ENCODE results near the gene DACH1.

Gene DACH1

DNA sequence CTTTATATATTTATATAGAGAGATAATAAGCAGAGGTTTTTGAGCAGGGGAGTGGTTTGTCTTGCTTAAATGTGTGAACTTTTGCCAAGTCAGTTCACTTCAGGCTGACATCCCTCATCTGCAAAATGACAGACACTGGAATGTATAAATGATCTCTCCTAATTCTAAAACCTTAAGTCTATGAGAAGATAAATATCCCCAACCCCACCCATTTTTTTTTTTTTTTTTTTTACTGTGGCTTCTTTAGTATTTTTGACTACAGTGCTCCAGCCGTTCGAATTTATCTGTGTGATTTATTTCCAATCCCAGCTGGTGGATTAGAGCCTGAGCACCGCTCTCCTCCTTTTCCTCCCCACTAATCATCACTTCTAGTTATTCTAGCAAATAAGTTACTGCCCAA lies 234.8 kb downstream of the DACH1 start:
- no peak for DNase-seq (ENCODE audit: low read depth in 2 of 3, low spot score in 2 of 3)

DNA sequence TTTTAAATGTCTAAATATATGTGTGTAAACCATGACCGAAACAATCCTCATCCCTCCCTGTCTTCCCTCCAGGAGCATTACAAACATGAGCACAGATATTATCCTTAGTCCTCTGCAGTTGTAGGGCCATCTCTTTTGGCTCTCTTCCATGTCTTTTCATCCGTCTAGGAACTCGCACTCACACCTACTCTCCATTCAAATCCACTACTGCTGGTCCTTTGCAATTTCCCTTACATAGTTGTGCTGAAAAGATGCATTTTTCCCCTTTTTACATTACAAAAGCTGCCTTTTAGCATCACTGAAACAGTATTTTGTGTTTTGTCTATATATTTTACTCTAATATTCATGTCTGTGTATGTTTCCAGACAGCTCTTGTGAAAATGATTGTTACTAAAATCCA lies 237.8 kb downstream of the DACH1 start:
- DNase-seq (ENCODE audit: low read depth in 2 of 3, low spot score in 2 of 3) = no peak

DNA sequence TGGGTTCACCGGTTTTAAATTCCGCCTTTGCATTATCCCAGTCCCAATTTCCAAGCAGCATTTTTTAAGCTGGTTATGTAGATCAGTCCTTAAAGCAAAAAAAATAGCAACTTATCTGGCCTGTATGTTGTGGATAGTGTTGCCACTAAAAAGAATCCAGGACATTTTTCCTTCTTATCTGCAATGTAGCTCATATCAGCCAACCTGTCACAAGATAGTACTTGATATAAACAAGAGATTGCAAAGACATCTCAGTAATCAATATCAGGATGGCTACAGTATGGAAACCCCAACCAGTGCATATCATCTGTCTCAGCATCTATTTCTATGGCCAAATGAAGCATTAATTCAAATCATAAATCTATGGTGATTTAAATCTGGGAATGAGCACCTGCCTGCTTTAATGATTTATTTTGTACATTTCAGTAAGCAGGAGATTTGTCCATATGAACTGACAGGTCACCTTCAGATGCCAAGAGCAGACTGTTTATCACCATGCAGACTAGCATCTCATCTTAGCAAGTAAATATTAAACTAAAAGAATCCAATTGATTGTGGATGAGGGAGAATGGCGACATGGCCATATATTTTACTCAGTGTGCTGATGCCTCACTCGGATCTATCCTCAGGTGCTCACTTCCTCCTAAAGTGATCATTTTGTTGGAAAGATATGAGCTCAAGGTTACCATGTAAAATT lies 240.4 kb downstream of the DACH1 start:
- DNase-seq (ENCODE audit: low read depth in 2 of 3, low spot score in 2 of 3) = no peak

DNA sequence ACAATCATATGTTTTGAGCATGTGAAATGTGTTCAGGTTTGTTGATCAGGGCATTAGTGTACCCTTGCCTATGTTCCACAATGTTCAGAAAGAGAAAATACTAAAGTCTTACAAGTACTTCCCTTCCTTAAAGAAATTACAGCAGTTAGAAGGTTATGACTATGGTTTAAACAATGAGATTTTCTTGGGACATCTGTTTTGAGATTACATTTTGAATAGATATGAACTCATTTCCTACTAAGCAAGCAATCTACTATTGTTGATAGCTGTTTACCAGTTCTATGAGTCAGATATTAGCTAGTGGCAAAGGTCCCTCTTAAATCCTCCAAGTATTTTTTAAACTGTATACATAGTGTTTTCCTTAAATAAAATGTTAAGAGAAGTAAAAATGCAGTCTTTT lies 241.3 kb downstream of the DACH1 start:
- DNase-seq (ENCODE audit: low read depth in 2 of 3, low spot score in 2 of 3) = no peak

DNA sequence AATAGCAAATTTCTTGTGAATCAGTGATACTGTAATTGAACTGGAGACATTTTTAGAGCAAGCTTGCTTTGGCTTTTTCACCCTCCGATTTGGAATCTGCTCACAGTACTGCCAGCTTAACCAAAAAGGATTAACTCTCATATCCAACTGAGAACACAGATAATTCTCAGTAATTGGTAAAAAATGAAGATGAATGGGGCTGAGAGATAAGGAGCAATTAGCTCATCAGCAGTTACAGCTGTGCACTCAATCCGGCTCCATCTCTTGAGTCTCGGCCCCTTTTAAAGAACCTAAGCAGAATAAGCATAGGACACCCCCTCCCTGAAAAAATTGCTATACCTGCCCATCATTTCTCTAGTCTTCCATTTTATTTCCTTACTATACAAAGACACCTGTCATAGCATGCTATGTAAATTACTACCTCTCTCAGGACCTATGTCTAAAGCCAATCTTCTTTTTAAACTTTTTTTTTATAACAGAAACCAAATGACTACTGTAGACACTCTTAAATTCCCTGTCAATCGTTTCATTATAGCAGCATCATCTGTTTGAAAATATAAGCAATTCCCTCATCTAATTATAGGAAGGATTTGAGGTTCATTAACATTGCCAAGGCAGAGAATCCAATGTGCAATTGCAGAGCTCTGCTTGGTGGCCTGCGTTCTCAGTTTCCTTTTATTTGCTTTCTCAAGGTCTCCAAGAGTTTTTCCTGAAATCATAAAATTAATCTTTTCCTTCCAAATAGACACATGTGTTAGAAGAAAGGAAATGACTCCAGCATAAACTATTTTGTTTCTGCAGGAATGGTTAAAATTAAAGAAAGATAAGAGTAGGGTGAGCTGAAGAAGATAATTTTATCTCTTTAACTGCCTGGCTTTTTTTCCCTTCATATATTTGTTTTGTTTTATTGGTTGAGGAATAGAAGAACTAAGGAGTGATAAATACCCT lies 242.1 kb downstream of the DACH1 start:
- DNase-seq (ENCODE audit: low read depth in 2 of 3, low spot score in 2 of 3) = no peak

DNA sequence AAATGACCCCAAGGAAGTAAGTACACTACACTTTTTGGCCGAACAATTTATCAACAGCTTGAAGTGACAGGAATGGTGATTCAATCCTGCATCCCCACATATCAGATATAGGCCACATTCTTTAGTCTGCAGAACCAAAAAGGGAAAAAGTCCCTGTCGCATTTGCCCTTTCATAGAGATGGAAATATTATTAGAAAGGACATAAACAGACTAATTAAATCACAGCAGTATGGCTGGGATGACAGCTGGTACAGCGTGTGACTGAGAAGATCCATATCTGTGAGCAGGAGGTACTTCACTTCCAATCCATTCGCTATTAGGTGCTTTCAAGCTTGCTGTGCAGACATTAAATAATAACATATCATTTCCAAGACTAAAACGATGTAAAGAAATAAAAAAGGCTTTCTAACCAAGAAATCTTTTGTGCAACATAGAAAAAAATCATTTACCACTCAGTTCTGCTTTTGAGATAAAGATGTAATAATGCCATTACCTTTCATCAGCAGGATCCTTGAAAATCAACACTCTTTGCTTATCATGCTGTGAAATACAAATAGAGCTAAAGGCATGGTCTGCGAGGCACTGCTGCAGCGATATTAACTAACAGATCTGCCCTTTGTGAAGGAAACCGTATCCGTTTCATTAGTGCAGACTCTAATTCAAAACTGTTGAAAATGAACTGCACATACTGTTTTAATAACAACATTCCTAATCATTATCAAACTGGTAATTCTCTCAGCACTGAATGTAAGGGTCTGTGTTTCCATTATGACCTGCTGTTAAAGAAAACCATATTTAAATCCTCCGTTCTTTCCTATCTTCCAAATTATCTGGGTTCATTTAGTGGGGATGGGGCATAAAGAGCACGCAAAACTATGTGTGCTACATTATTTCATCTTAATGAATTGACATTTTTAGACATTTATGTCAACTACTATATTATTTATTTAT lies 245.6 kb downstream of the DACH1 start:
- no peak for DNase-seq (ENCODE audit: low read depth in 2 of 3, low spot score in 2 of 3)

DNA sequence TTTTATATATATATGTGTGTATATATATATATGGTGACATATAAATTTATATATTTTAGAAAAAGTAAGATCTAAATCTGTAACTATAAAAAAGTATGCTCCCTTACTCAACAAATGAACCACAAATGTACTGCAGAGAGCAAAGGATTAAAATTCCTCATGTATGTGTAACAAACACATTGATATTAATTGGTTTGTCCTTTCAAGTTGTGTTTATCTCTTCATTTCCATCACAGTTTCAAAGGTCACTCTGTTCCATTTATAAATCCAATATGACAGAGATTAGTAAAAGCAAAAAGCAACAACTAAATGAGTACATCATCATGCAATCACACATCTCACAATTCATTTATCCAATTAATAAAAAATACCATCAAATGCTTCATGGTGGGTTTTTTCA lies 247.9 kb downstream of the DACH1 start:
- DNase-seq (ENCODE audit: low read depth in 2 of 3, low spot score in 2 of 3) = no peak

DNA sequence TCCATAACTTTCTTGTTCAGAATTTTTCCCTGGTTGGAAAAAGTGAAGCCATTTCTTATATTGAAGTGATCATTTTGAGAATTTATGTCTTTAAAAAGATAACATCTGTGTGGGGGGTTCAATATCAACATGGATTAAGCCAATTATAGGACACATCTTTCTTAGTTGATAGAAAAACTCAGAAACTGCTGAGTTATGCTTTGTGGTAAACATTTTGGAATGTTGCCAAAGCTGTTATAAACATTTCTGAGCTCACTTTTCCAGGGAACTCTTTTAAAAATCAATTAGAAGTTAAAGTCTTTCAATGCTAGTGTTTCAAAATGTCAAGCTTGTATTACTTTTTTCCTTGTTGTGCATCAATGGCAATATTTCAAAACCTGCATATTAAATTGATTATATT lies 248.8 kb downstream of the DACH1 start:
- DNase-seq (ENCODE audit: low read depth in 2 of 3, low spot score in 2 of 3) = no peak

DNA sequence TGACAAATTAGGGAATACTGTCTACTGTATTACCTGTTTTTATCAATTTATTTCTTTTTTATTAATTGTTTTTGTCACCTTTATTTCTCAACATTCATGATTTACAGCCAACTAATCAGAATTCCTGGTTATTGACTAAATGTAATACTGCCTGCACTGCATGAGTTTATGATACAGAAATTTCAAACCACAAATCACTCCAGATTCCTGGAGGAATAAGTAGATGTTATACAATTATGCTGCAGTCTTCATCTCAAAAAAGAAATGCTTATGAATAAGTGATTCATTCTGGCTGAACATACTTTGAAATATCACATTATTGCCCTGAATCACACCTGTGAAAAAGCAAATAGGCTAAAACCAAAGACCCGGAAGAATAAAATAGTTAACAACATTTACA lies 249.7 kb downstream of the DACH1 start:
- DNase-seq (ENCODE audit: low read depth in 2 of 3, low spot score in 2 of 3) = no peak

DNA sequence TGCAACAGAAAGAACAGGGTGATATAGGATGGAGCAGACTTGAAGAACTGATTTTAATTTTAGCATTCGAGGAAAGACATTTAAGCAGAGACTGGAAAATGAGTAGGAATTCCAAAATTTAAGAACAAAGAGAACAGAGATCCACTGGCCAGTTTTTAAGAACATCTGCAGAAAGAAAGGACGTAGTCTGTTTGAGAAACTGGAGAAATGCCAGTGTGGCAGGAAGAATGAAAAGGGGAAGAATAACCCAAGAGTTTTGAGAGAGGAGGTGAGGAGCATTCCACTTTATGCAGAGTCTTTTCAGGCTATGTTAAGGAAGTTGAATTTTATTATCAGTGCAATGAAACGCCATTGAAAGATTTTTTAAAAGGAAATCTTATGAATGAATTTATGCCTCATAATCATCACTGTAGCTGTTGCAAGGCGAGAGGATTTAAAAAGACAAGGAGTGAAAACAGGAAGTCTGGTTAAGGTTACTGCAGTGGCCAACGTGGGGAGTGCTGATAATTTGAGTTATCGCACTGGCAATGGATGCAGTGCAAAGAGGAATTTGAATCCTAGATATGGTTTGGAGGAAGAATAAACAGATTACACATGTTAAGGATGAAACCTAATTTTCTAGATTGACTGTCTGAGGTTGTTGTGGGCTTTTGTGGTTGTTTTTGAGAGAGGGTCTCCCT lies 253.8 kb downstream of the DACH1 start:
- no peak for DNase-seq (ENCODE audit: low read depth in 2 of 3, low spot score in 2 of 3)

DNA sequence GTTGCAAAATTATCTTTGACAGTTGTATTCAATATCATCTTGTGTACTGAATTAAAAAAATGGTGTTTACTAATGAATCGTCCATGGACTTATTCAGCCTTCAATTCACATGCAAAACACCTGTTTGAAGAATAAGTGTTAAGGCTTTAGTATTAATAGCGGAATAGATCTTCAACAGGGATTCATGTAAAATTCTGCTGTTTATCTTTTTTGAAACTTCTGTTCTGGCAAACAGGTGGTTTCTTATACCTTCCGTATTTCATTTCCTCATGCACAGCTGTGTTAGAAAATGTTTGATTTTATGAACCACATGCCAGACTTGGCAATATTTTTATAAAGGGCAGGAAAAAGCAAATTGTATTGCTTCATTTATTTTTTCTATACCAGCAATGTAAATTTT lies 255.7 kb downstream of the DACH1 start:
- DNase-seq (ENCODE audit: low read depth in 2 of 3, low spot score in 2 of 3) = no peak

DNA sequence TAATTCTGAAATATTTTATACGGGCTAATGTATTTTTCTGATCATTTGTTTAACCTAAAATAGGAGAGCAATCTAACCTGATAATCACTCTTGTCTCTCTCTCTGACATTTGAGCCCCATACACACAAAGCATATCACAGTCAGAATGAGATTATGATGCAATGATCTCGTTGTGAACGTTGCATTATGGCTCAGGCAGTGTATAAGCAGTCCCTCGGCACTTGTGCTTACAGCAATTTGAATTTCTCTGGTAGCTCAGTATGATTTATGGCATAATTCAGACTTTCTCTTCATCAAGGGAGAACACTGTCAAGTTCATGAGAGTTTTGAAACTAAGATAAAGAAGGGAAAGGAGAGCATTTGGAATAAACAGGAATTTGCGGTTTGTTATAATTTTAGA lies 256.1 kb downstream of the DACH1 start:
- no peak for DNase-seq (ENCODE audit: low read depth in 2 of 3, low spot score in 2 of 3)

DNA sequence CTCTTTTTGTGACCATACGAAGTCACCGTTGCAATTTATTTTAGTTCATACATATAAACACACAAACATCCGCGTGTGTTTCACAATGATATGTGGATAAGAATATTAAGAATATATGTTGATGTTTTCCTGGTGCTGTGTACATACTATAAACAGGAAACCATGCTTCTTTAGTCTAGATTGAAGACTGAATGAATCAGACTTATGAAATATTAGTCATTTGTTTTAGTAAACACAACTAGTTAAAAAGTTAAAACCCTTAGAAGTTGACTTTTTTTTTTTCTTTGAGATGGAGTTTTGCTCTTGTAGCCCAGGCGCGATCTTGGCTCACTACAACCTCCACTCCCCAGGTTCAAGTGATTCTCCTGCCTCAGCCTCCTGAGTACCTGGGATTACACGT lies 257.7 kb downstream of the DACH1 start:
- no peak for DNase-seq (ENCODE audit: low read depth in 2 of 3, low spot score in 2 of 3)

DNA sequence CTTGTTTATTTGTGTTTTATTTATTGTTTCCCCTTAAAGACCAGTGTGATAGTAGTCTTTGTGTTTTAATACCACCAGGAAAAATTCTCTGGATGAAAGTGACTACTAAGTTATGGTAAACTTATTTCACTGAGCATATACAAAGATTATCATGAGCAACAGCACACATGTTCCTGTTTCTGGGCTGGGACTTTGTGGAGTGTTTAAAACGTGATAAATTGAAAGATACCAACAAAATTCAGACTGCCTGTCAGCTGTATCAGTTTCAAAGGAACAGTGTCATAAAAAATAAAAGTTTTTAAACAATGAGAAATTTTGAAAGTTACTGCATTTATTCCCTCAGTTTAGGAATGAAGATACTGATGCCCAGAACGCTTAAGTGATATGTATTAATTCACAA lies 259.4 kb downstream of the DACH1 start:
- DNase-seq (ENCODE audit: low read depth in 2 of 3, low spot score in 2 of 3) = no peak

DNA sequence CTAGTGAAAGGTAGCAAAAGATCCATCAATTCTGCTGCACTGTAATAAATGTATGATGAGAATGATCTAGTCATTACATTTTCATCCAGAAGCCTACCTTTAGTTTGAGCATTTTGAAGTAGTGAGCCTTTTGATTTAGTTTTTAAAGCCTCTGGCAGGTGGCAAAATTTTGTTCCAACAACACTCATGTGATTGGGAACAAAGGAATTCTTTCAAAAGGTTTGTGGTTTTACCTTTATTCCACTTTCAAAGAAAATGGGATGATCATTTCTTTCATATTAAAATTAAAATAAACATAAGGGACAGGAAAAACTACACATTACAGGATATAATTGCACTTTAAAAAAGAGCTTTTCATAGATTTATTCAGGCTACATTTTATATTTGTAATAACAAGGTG lies 260.2 kb downstream of the DACH1 start:
- no peak for DNase-seq (ENCODE audit: low read depth in 2 of 3, low spot score in 2 of 3)

DNA sequence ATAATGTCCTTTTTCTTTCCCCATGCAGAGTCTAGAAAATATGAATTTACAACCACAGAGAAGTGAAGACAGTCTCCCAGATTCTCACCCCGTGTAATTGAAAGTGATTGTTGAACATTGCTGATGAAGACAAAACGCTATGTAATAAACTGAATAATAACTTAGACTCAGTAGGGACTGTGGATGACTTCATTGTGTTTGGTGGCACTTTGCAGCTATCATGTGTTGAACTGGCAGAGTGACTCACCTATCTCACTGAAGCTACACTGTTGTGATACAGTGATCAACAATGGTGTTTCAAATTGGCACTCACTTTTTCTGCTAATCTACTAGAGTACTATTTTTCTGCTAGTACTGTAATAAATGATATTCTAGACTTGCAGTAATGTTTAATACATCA lies 261.3 kb downstream of the DACH1 start:
- DNase-seq (ENCODE audit: low read depth in 2 of 3, low spot score in 2 of 3) = no peak

DNA sequence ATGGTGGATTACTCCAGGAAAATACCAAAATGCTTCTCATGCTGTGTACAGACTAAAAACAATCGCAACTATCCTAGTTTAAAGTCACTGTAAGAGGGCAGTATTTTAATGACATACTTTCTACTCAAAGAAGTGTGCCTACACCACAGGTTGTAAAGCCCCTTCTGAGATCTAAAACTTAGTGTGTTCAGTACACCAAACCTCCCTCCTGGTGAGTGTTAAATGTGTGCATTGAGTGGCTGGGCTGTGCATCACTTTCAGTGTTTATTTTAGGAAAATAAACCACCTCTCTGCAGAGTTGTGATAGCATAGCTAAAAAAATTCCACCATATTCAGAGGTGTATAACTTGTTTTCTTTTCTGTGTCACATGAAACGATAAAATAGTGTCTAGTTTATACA lies 263.7 kb downstream of the DACH1 start:
- DNase-seq (ENCODE audit: low read depth in 2 of 3, low spot score in 2 of 3) = no peak

DNA sequence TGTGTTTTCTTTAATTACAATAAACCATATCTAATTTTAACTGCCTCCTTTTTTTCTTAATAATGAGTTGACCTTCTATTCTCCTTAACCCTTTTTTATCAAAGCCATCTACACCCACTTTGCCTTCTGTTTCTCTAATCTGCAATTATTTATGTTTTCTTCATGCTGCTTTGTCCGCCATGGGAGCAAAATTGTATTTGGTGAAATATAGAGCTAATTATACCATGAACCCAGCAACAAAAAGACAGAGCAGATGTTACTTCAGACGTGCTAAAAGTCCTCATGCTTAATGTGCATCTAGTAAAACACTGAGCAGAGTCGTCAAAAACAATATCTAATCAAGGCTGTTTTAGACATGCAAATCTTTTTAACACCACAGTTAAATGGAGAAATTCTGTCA lies 264.7 kb downstream of the DACH1 start:
- no peak for DNase-seq (ENCODE audit: low read depth in 2 of 3, low spot score in 2 of 3)

DNA sequence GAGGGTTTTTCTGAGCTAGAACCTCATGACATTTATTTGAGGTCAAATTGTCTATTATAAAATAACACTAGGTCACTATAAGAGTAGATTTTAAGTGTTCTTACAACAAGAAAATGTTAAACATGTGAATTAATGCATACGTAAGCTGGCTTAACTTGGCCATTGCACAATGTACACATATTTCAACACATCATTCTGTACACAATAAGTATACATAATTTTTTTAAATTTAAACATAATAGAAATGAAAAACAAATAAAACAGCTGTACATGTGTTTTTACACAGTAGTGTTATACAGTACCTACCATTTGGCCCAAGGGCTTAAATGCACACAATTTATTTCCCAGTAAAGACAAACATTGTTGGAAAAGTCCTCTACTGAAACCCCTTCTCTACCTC lies 269.9 kb downstream of the DACH1 start:
- no peak for DNase-seq (ENCODE audit: low read depth in 2 of 3, low spot score in 2 of 3)

DNA sequence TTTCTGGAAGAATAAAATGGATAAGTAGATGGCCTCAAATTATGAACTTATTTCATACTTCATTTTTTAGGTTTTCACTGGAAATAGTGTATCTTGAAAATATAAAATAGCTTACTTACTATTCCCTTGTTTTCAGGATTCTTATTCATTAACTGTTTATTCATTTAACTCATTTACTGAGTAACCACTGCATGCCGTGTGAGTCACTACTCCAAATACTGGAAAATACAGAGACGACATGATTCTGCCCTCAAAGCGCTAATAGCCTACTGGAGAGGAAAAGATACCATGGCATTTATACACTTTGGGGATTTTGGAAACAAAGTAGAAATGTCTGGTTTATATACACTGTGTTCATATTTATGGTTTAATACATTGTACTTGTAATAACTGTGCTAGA lies 270.9 kb downstream of the DACH1 start:
- no peak for DNase-seq (ENCODE audit: low read depth in 2 of 3, low spot score in 2 of 3)

DNA sequence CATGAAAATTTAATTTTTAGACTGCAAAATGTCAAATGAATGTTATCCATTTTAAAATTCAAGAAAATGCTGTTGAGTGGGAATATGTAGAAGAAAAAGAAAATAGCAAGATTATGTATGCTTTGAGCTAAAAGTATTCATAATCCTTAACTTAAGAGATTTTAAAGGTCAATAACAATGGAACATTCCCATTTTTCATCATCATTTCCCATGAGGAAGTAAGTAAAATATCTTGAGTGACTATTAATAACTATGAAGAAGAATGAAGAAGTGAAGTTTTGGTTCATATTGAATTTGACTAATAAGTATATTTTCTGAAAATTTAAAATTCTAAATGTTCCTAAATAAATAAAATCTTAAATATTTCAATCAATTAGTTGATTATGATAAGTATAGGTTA lies 273.4 kb downstream of the DACH1 start:
- DNase-seq (ENCODE audit: low read depth in 2 of 3, low spot score in 2 of 3) = no peak
